HG03135 (cell line): ENCODE results near the gene NFKB1.

Experiments
- ATAC-seq: cut with Tn5 transposase; IDR thresholded peaks from one replicate; pipeline ENCODE4 v1.9.1; 2021; ENCODE audit warnings: mild to moderate bottlenecking, moderate library complexity; ENCODE audit not compliant: unreplicated experiment

Gene NFKB1

DNA sequence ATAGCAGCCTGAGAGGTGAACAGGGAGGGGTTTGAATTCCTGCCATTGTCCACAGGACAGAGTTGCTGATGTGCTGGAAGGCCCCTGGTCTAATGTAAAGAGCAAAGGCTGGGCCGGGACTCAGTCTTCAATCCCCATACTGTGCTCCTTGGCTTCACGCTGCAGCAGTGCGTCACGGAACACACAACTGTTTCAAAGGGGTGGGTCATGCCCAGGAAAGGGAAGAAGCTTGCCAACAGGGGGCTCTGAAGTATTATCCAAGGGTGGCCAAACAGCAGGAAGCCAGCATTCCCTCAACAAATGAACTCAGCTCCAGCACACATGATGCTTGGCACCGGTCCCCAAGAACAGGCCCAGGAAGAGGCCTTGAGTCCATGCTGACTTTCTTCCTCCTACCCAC lies 122.5 kb downstream of the NFKB1 start:
- ATAC-seq, result no peak

DNA sequence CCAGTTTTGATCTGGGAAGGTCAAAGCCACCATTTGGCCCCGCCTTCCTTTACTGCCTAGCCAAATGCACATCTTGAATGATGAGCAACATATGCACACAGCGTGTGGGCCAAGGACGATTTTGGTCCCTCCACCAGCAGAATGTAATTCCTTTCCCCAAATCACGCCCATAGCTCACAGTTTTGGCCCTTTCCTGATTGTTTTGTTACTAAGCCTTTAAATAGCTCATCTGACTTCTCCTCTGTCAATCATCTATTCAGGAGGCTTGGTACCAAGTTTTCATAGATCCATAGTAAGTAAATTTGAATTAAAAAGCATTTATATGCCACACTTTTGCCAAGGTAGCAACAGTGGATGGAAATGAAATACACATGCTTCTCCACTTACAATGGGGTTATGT lies 123.3 kb downstream of the NFKB1 start:
- no peak for ATAC-seq

DNA sequence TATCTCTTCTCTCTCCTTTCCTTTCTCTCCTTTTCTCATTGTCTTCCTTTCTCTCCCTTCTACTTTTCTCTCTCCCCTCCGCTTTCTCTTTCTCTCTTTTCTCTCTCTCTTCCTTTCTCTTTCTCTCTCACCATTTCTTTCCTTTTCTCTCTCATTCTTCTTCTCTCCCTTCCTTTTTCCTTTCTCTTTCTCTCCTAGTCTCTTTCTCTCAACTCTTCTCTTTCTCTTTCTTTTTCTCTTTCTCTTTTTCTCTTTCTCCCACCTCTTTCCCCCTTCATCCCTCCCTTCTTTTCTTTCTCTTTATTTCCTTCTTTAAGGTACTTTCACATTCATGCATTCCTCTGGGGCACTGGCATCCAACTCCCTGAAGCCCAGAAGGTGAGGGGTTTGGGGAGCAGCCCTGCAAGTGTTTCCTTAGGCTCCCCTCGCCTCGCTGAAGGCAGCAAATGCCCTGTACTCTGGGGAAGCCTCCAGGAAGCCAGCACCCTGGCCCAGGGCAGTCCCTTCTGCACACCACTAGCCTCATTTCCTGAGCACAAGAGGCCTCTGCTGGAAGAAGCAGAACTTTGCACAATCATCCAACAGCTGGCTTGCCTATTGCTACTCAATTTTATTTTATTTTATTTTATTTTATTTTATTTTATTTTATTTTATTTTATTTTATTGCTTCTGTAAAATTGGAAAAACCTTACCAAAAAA lies 124.2 kb downstream of the NFKB1 start:
- ATAC-seq, result peak; percentile 87

- no peak for ATAC-seq
These were observed 126.8 kb downstream of the NFKB1 start for GRCh38 chr4:102627831-102628523.

- no peak for ATAC-seq
These were observed 128.5 kb downstream of the NFKB1 start for GRCh38 chr4:102629673-102630072.

GRCh38 chr4:102631616-102632015 lies 130.5 kb downstream of the NFKB1 start:
- ATAC-seq, result no peak

GRCh38 chr4:102632241-102633065 lies 131.3 kb downstream of the NFKB1 start:
- no peak for ATAC-seq

DNA sequence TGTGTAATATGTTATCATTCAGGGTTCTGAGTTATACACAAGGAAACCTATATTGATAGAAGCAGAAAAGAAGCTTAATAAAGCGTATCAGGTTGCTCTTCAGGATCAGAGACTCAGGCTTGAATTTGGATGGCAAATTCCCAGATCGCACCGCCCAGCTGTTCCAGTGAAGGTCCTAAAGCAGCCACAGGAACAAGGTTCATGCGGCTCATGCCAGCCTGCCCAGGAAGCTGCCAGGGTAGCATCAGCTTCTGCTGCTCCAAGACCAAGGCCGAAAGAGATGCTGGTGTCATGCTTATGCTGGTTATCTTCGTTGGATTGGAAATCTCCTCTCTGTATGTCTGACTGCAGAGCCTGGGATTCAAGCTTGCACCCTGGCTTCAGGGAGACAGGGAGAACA lies 131.9 kb downstream of the NFKB1 start:
- no peak for ATAC-seq

GRCh38 chr4:102637391-102637790 lies 136.2 kb downstream of the NFKB1 start:
- no peak for ATAC-seq

DNA sequence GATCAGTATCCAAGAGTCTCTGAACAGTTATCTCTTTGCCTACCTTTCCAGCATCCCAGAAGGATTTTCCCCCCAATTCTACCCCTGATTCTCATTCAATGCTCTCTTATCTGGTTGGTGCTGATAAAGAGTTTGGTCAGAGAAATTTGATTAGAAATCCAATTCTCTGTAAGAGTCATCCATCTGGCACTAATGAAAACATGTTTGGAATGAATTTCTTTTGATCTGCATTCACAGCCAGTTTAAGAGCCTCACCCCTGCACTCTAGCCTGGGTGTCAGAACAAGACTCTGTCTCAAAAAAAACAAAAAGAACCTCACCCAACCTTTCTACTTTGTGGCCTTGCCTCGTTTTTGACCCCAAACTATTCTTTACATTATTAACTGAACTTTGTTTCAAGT lies 137.5 kb downstream of the NFKB1 start:
- no peak for ATAC-seq

DNA sequence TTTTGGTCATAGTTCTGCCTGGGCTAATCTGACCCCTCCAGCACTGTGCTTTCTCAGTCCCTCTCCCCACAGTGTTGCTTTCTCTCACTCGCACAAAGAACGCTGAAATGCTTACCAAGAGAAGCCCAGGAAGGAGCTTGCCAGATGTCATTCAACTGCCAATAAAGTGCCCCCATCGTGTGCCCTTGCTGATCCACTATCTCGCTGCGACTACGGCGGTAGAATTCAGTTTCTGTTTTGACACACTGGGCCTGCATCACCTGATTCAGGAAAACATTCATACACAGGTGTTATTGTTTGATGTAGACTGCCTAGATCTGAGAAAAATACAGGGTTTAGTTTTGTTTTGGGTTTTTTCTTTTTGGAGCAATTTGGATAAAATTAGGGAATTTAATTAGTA lies 138.4 kb downstream of the NFKB1 start:
- no peak for ATAC-seq

DNA sequence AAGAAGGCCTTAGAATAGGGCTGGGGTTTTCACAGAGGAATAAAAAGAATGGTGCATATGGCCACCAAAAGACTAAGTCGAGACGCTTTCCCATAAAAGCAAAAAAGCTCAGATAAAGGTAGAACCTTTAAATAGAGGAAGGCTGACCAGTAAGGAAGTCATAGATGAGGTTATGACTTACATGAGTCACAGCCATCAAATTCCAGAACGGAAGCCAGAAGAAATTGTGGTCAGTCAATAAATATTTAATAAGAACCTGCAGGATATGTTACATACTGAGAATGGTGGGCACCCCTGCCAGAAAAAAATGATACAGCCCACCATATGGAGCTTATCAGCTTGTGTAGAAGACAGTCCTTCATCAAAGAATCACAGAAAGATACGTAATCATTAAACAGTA lies 139.5 kb downstream of the NFKB1 start:
- ATAC-seq, result no peak

DNA sequence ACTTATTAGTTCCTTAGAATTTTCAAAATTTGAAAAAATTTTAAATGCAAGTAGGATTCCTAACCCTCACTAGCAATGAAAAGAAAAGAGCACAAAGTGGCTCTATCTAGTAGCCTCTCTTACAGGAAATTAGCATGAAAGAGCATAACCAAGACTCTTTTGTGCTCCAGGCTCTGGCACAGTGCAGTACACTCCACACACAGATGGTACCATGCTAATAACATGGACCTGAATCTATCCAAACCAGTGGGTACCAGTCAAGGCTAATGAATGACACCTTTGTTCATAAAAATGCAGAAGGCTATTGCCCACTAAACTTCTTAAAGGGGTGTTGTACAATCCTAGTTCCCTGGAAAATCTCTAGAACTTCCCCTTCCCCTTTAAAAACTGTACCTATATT lies 140.6 kb downstream of the NFKB1 start:
- ATAC-seq, result no peak

DNA sequence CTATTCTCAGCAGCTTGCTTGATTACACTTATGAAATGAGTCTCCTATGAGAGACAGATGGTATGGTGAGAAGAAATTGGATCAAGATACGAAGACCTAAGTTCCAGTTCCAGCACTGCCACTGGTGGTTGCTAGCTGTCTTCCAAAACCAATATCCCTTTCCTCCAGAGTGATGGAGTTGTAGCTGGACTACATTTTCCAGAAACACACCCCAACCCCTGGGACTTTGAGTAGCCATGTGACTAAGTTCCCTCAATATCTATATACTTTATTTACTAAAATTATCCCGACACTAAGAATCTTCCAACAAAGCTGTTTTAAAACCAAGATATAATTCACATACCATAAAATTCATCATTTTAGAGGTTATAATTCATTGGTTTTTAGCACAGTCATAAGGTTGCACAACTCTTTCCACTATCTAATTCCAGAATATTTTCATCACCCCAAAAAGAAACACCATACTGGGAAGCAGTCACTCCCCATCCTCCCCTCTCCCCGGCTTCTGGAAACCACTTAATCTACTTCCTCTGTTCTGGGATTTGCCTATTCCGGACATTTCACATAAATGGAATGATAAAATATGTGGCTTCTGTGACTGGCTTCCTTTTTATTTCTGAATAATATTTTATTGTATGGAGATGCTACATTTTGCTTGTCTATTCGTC lies 141.6 kb downstream of the NFKB1 start:
- ATAC-seq, result no peak

DNA sequence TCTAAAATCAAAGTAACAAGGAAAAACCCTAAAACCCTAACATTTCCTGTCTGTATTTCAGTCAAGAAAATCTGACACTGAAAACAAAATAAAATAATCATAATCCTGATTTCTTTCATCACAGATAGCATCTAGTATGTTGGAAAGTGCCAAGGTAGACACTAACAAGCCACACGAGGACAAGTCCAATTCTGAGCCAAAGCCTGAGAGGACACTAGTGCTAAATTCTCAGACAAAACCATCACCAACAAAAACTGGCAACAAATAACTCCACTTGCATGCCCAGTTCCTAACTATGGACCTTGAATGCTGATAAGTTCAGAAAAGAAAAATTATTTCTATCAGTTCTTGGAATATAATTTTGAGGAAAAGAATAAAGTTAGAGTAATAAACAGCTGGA lies 146.0 kb downstream of the NFKB1 start:
- ATAC-seq, result no peak

DNA sequence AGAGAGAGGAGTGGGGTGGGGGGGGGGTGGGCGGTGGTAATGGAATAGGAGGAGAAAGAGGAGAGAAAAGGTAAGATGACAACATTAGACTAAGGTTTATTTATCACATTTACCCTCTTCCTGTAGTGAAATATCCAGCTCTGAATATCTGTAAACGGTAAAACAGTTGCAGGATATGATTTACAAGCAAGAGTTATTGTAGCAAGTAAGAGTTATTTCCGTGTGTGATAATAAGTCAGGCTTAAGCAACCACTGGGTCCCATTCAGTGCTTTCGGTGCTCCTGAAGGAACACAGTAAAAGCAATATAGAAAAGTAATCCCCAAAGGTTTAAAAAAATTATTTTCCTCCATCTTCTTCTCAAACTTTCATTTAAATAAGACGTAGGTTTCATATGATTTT lies 156.0 kb downstream of the NFKB1 start:
- no peak for ATAC-seq

- no peak for ATAC-seq
These were observed 161.9 kb downstream of the NFKB1 start for GRCh38 chr4:102663073-102663472.

DNA sequence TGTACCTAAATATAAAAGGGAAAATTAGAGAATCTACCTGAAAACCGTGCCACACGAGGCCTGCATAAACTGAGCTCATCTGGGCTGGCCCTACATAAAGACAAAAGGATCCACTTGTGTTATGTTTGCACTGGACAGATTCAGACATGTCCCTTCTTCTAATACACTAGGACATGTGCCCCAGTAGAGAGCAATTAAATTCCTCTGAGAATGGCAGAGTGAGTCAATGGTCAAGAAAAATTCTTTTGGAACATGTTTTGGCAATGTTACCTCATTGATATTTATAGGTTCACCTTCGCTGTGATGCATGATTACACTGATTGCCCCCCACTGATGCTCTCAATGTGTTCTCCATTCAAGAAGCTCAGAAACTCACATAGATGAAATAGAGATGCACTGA lies 164.4 kb downstream of the NFKB1 start:
- no peak for ATAC-seq
